HUES48 (cell line): ENCODE results near the gene TRIM59.

Experiments used
- H3K27ac ChIP-seq: one replicate; pipeline ENCODE4 v1.7.0; 2013; ENCODE audit warnings: low read depth, low read length, inconsistent platforms
- H3K27me3 ChIP-seq: 2 replicates; pipeline ENCODE4 v1.6.1; 2013; ENCODE audit warnings: mild to moderate bottlenecking, low read length; ENCODE audit not compliant: control insufficient read depth, insufficient read depth
- H3K36me3 ChIP-seq: 2 replicates; pipeline ENCODE4 v1.6.1; 2013; ENCODE audit warnings: low read length; ENCODE audit not compliant: control insufficient read depth, insufficient read depth
- H3K4me1 ChIP-seq: 2 replicates; pipeline ENCODE4 v1.6.1; 2013; ENCODE audit warnings: mild to moderate bottlenecking, low read length; ENCODE audit not compliant: control insufficient read depth, insufficient read depth
- H3K4me3 ChIP-seq: 2 replicates; pipeline ENCODE4 v1.5.1; 2013; ENCODE audit warnings: mild to moderate bottlenecking, low read depth, low read length
- H3K9ac ChIP-seq: 2 replicates; pipeline ENCODE4 v1.6.1; 2013; ENCODE audit warnings: mild to moderate bottlenecking, low read depth, low read length, moderate library complexity
- H3K9me3 ChIP-seq: 2 replicates; pipeline ENCODE4 v1.6.1; 2013; ENCODE audit warnings: low read length; ENCODE audit not compliant: control insufficient read depth, insufficient read depth

Gene TRIM59, protein sequence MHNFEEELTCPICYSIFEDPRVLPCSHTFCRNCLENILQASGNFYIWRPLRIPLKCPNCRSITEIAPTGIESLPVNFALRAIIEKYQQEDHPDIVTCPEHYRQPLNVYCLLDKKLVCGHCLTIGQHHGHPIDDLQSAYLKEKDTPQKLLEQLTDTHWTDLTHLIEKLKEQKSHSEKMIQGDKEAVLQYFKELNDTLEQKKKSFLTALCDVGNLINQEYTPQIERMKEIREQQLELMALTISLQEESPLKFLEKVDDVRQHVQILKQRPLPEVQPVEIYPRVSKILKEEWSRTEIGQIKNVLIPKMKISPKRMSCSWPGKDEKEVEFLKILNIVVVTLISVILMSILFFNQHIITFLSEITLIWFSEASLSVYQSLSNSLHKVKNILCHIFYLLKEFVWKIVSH

DNA sequence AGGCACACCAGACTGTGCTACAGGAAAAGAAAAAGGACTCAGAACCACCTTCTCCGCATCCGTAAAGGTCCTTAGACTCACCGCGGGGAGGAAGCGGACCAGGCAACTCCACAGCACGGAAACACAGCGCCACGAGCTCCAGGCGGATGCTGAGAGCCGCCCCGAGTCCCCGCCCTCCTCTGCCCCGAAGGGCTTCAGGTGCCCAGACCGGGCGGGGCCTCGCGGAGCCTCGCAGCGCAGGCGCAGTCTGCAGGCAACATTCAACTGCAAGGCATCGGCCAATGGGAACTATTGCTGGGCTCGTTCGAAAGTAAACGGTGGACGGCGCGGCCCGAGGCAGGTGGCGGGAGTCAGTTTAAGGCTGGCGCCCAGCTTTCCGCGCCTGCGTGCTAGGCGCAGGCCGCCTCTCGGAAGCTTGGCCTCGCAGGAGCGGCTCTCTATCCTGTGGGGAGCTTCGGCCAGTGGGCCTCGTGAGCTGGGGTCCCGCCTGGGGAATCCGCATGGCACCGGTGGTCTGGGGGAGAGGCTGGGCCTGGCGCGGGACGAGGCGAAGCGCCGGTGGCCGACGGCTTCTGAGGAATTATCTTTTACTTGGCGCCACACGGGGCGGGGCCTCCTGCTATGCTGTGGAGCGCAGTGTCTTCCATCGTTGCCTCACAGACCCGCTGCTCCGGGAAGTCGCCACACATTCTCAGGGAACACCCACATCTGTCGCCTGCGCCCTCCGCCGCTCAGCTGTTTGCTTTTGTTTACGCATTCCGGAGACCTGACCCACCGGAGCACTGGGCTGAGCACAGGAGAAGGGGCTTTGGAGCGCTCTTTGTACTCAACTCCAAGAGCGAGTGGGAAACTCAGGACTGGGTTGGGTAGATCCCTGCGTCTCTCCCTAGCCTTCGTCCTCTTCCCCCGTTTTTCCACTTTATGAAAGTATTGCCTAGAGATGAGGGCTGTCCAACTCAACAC, at the start of gene TRIM59:
TRIM59 (minus strand) TSS at position 151 of the 963 bp plus-strand sequence. CDS start 10,603 bp downstream, outside the sequence.
- Histone ChIP-seq H3K4me3 (peak within 1 kb of the TSS; percentile 98), H3K36me3 (peaks cover 29% of the 10 kb centered on the region), H3K4me1 (peaks cover 14% of the 10 kb centered on the region), H3K9ac (peak within 1 kb of the TSS; percentile 95), H3K27me3 (no peaks in the 10 kb centered on the region), H3K27ac (peak within 1 kb of the TSS; percentile 100), H3K9me3 (no peaks in the 10 kb centered on the region)

GRCh38 chr3:160498202-160498601, 48.6 kb upstream of the TRIM59 start:
- Histone ChIP-seq H3K27ac (no peak overlapping the region), H3K9me3 (no peaks in the 10 kb centered on the region), H3K4me1 (no peaks in the 10 kb centered on the region), H3K4me3 (no peak overlapping the region), H3K27me3 (no peaks in the 10 kb centered on the region), H3K36me3 (peaks cover 33% of the 10 kb centered on the region), H3K9ac (no peak overlapping the region)

- H3K36me3 ChIP-seq: no peaks in the 10 kb centered on the region
- H3K9ac ChIP-seq: no peak overlapping the region
- H3K4me3 ChIP-seq: no peak overlapping the region
- H3K27ac ChIP-seq: no peak overlapping the region
- no peaks in the 10 kb centered on the region for H3K27me3 ChIP-seq
- H3K9me3 ChIP-seq: no peaks in the 10 kb centered on the region
- no peaks in the 10 kb centered on the region for H3K4me1 ChIP-seq
Measured at GRCh38 chr3:160490166-160490565, 40.6 kb upstream of the TRIM59 start.

DNA sequence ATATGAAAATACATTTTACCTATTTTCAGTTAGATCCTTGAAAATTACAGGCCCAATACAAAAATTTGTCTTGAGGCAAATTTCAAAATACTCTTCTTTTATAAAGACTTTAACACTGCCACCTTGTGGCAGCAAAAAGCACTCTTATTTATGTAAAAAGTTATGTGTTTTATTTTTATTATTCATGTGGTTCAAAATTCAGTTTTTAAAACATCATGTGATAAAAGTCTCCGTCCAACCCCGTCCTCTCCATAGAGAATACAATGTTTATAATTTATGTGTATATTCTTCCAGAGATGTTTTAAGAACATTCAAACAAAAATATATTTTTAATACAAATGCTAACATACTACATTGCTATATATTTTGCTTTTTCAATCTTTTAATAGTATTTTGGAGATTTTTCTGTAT, 36.9 kb upstream of the TRIM59 start:
- no peak overlapping the region for H3K27ac ChIP-seq
- H3K4me3 ChIP-seq: no peak overlapping the region
- H3K9ac ChIP-seq: no peak overlapping the region
- no peaks in the 10 kb centered on the region for H3K36me3 ChIP-seq
- H3K4me1 ChIP-seq: no peaks in the 10 kb centered on the region
- no peaks in the 10 kb centered on the region for H3K9me3 ChIP-seq
- no peaks in the 10 kb centered on the region for H3K27me3 ChIP-seq

- H3K9ac ChIP-seq: no peak overlapping the region
- no peak overlapping the region for H3K27ac ChIP-seq
- H3K27me3 ChIP-seq: no peaks in the 10 kb centered on the region
- no peaks in the 10 kb centered on the region for H3K4me1 ChIP-seq
- H3K9me3 ChIP-seq: no peaks in the 10 kb centered on the region
- H3K4me3 ChIP-seq: no peak overlapping the region
- H3K36me3 ChIP-seq: no peaks in the 10 kb centered on the region
Measured at GRCh38 chr3:160482796-160483195, 33.2 kb upstream of the TRIM59 start.

GRCh38 chr3:160481856-160482255, 32.3 kb upstream of the TRIM59 start:
- Histone ChIP-seq H3K27me3 (no peaks in the 10 kb centered on the region), H3K9ac (no peak overlapping the region), H3K27ac (no peak overlapping the region), H3K4me1 (no peaks in the 10 kb centered on the region), H3K4me3 (no peak overlapping the region), H3K36me3 (no peaks in the 10 kb centered on the region), H3K9me3 (no peaks in the 10 kb centered on the region)

- H3K27me3 ChIP-seq: no peaks in the 10 kb centered on the region
- H3K4me3 ChIP-seq: no peak overlapping the region
- no peak overlapping the region for H3K27ac ChIP-seq
- H3K9ac ChIP-seq: no peak overlapping the region
- H3K9me3 ChIP-seq: no peaks in the 10 kb centered on the region
- no peaks in the 10 kb centered on the region for H3K36me3 ChIP-seq
- H3K4me1 ChIP-seq: no peaks in the 10 kb centered on the region
Measured at GRCh38 chr3:160480931-160481330, 31.3 kb upstream of the TRIM59 start.

- Histone ChIP-seq H3K4me3 (no peak overlapping the region), H3K4me1 (no peaks in the 10 kb centered on the region), H3K27ac (no peak overlapping the region), H3K36me3 (no peaks in the 10 kb centered on the region), H3K9ac (no peak overlapping the region), H3K27me3 (no peaks in the 10 kb centered on the region), H3K9me3 (no peaks in the 10 kb centered on the region)
Measured at GRCh38 chr3:160479376-160479775, 29.8 kb upstream of the TRIM59 start.

GRCh38 chr3:160478338-160478737, 28.8 kb upstream of the TRIM59 start:
- H3K27ac ChIP-seq: no peak overlapping the region

GRCh38 chr3:160477750-160478149, 28.2 kb upstream of the TRIM59 start:
- no peak overlapping the region for H3K27ac ChIP-seq
- no peaks in the 10 kb centered on the region for H3K4me1 ChIP-seq
- H3K9ac ChIP-seq: no peak overlapping the region
- H3K36me3 ChIP-seq: no peaks in the 10 kb centered on the region
- no peak overlapping the region for H3K4me3 ChIP-seq
- H3K27me3 ChIP-seq: no peaks in the 10 kb centered on the region
- H3K9me3 ChIP-seq: no peaks in the 10 kb centered on the region

More at GRCh38 chr3:160478338-160478737, 28.8 kb upstream of the TRIM59 start:
- H3K27me3 ChIP-seq: no peaks in the 10 kb centered on the region
- H3K36me3 ChIP-seq: no peaks in the 10 kb centered on the region
- H3K9me3 ChIP-seq: no peaks in the 10 kb centered on the region
- H3K9ac ChIP-seq: no peak overlapping the region
- H3K4me1 ChIP-seq: no peaks in the 10 kb centered on the region
- H3K4me3 ChIP-seq: no peak overlapping the region

- H3K9ac ChIP-seq: no peak overlapping the region
- no peak overlapping the region for H3K4me3 ChIP-seq
- H3K27me3 ChIP-seq: no peaks in the 10 kb centered on the region
- H3K9me3 ChIP-seq: peaks cover 4% of the 10 kb centered on the region; the same call in 1 of the 2 replicates
- H3K27ac ChIP-seq: no peak overlapping the region
- no peaks in the 10 kb centered on the region for H3K4me1 ChIP-seq
- no peaks in the 10 kb centered on the region for H3K36me3 ChIP-seq
Measured at GRCh38 chr3:160475884-160476283, 26.3 kb upstream of the TRIM59 start.
